PFSK-1 (cell line): ENCODE results near the gene SHOC1.

Source experiments
- FOXP2 ChIP-seq: optimal IDR thresholded peaks from 2 replicates; pipeline ENCODE3; 2011; ENCODE audit warnings: borderline replicate concordance, control low read depth, inconsistent platforms; ENCODE audit not compliant: insufficient read depth; ENCODE audit errors: extremely low read length, extremely low read depth
- POLR2AphosphoS5 ChIP-seq: IDR thresholded peaks from 2 replicates; pipeline ENCODE4 v1.6.1; 2012; ENCODE audit warnings: low read depth, mild to moderate bottlenecking, control low read depth, low read length, moderate library complexity
- SIN3A ChIP-seq: IDR thresholded peaks from 2 replicates; pipeline ENCODE4 v1.6.1; 2012; ENCODE audit warnings: mild to moderate bottlenecking, low read length, moderate library complexity, borderline replicate concordance; ENCODE audit not compliant: insufficient read depth
- TAF1 ChIP-seq: IDR thresholded peaks from 2 replicates; pipeline ENCODE4 v1.6.1; 2012; ENCODE audit warnings: low read length, control low read depth, borderline replicate concordance; ENCODE audit not compliant: insufficient read depth
- TF ChIP-seq, protein P1 (sequence below), 2 experiments: IDR thresholded peaks; 2 replicates each; pipeline versions ENCODE4 v1.6.1 to v1.8.0; 2011 to 2012; ENCODE audit warnings: low read depth in 2 of 2, low read length in 2 of 2, control low read depth in 1 of 2, inconsistent platforms in 1 of 2, mild to moderate bottlenecking in 1 of 2, moderate library complexity in 1 of 2; ENCODE audit not compliant: insufficient read depth in 1 of 2

Gene SHOC1

DNA sequence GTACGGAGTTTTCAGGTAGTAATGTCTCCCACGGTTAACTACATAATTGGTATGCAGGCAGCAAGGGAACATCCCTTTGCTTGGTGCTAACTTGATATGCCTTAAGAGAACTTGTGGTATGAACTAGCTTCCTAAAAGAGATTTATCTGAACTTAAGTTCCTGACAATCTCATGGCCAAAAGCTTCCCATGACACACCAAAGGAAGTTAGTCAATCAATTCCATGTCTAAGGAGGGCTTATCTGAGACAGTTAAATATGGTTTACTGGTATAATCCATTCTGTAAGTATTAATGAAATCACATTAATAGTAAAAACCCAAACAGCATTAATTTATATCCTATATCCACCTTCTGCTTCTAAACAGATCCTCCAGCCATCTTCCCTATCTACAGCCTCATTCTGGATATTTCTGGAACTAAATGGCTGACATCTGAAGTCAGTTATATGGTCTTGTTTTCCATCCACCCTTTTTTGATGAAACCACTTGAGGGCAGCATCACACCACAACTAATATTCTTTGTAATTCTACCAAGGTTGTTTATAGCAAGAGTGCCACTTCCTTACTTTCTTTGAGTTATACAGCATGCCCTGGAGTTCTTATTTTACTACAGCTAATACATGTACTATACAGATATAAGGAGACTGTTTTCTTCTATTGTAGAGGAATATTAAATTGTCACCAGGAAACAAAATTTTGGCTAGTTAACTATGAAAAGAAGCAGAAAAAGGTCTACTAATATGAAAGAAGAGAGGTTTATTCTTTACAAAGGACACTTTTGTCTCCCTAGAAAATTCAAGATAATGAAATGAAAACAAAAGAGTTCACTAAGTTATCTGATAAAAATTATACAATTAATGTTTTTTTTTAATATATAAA lies 34.7 kb downstream of the SHOC1 start:
- TF ChIP-seq SIN3A: no peak
- TF ChIP-seq, protein P1, sequence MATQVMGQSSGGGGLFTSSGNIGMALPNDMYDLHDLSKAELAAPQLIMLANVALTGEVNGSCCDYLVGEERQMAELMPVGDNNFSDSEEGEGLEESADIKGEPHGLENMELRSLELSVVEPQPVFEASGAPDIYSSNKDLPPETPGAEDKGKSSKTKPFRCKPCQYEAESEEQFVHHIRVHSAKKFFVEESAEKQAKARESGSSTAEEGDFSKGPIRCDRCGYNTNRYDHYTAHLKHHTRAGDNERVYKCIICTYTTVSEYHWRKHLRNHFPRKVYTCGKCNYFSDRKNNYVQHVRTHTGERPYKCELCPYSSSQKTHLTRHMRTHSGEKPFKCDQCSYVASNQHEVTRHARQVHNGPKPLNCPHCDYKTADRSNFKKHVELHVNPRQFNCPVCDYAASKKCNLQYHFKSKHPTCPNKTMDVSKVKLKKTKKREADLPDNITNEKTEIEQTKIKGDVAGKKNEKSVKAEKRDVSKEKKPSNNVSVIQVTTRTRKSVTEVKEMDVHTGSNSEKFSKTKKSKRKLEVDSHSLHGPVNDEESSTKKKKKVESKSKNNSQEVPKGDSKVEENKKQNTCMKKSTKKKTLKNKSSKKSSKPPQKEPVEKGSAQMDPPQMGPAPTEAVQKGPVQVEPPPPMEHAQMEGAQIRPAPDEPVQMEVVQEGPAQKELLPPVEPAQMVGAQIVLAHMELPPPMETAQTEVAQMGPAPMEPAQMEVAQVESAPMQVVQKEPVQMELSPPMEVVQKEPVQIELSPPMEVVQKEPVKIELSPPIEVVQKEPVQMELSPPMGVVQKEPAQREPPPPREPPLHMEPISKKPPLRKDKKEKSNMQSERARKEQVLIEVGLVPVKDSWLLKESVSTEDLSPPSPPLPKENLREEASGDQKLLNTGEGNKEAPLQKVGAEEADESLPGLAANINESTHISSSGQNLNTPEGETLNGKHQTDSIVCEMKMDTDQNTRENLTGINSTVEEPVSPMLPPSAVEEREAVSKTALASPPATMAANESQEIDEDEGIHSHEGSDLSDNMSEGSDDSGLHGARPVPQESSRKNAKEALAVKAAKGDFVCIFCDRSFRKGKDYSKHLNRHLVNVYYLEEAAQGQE (IDR thresholded peaks at IDR 0.05; ENCODE audit: insufficient read depth in 1 of 2, low read depth in 2 of 2, low read length in 2 of 2): no peak
- TF ChIP-seq POLR2AphosphoS5: no peak
- TF ChIP-seq TAF1: no peak
- TF ChIP-seq FOXP2: no peak

DNA sequence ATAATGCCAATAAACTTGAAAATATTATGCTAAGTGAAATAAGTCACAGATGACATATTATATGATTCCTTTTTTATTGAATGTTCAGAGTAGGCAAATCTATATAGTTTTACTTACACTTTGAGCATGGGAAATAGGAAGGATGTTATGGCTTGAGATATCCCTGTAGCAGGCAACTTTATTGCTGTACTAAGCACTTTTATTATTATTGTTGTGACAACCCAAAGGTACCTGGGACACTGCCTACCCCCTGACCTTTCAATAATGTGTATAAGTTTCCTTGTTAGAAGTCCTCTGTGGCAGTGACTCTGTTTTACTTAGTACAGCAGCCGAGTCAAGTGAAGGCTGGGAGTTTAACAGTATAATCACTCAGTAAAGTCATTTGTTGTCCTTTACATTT lies 39.9 kb downstream of the SHOC1 start:
- no peak for TF ChIP-seq SIN3A
- no peak for TF ChIP-seq FOXP2
- TF ChIP-seq POLR2AphosphoS5: no peak
- no peak for TF ChIP-seq TAF1
- TF ChIP-seq, protein P1 (IDR thresholded peaks at IDR 0.05; ENCODE audit: insufficient read depth in 1 of 2, low read depth in 2 of 2, low read length in 2 of 2): no peak

DNA sequence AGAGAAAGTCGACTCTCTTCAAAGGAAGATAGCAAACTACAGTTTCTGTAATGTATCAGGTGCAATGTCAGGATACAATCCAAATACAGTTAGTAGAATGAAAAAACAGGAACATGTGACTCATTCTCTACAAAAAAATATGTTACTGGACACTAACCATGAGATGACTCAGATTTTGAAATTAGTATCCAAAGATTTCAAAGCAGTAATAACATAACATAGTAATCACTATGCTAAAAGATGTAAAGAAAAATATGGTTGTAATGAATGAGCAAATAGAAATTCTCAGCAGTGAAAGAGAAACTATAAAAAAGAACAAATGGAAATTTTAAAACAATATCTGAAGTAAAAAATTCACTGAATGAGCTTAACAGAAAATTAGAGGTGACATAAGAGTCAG lies 42.3 kb downstream of the SHOC1 start:
- TF ChIP-seq SIN3A: no peak
- no peak for TF ChIP-seq FOXP2
- TF ChIP-seq TAF1: no peak
- TF ChIP-seq POLR2AphosphoS5: no peak
- TF ChIP-seq, protein P1 (IDR thresholded peaks at IDR 0.05; ENCODE audit: insufficient read depth in 1 of 2, low read depth in 2 of 2, low read length in 2 of 2): no peak
